Effector memory CD4-positive, alpha-beta T cell (primary cell): Measurements from ENCODE around the gene COL17A1.

Experiments used
- DNase-seq, 3 donors: peaks; one replicate each; pipeline ENCODE4 v3.0.0-alpha.2; 2020
- H3K27ac ChIP-seq: 2 replicates; pipeline ENCODE4 v1.7.0; 2013; ENCODE audit warnings: mild to moderate bottlenecking, low read length, moderate library complexity; ENCODE audit not compliant: insufficient read depth, poor library complexity, severe bottlenecking
- H3K27me3 ChIP-seq: replicated peaks from 2 replicates; pipeline ENCODE4 v1.7.0; 2013; ENCODE audit warnings: mild to moderate bottlenecking, low read length; ENCODE audit not compliant: insufficient read depth, control insufficient read depth, poor library complexity, severe bottlenecking
- H3K36me3 ChIP-seq: 2 replicates; pipeline ENCODE4 v1.7.0; 2013; ENCODE audit warnings: mild to moderate bottlenecking, low read length, moderate library complexity; ENCODE audit not compliant: control insufficient read depth, insufficient read depth
- H3K4me1 ChIP-seq: 2 replicates; pipeline ENCODE4 v1.7.0; 2013; ENCODE audit warnings: low read length, mild to moderate bottlenecking; ENCODE audit not compliant: control insufficient read depth, insufficient read depth, poor library complexity, severe bottlenecking
- H3K4me3 ChIP-seq: 2 replicates; pipeline ENCODE4 v1.7.0; 2013; ENCODE audit warnings: low read length, low read depth, mild to moderate bottlenecking; ENCODE audit not compliant: insufficient read depth, poor library complexity, severe bottlenecking
- H3K9me3 ChIP-seq: 2 replicates; pipeline ENCODE4 v1.7.0; 2013; ENCODE audit warnings: mild to moderate bottlenecking, low read length, moderate library complexity; ENCODE audit not compliant: control insufficient read depth

The COL17A1 gene

GRCh38 chr10:104005172-104005863 lies 80.4 kb downstream of the COL17A1 start:
- Histone ChIP-seq H3K4me3 (no peak overlapping the region), H3K36me3 (peaks cover 29% of the 10 kb centered on the region), H3K4me1 (no peaks in the 10 kb centered on the region), H3K27ac (no peak overlapping the region), H3K9me3 (no peaks in the 10 kb centered on the region), H3K27me3 (no peaks in the 10 kb centered on the region)
- DNase-seq, result no peak

GRCh38 chr10:104002911-104003310 lies 82.8 kb downstream of the COL17A1 start:
- peaks cover 39% of the 10 kb centered on the region for H3K36me3 ChIP-seq
- H3K9me3 ChIP-seq, result no peaks in the 10 kb centered on the region
- H3K4me3 ChIP-seq, result no peak overlapping the region
- H3K4me1 ChIP-seq, result no peaks in the 10 kb centered on the region
- H3K27me3 ChIP-seq, result no peaks in the 10 kb centered on the region
- no peak overlapping the region for H3K27ac ChIP-seq
- DNase-seq, result no peak

- H3K4me1 ChIP-seq, result no peaks in the 10 kb centered on the region
- H3K9me3 ChIP-seq, result no peaks in the 10 kb centered on the region
- peaks cover 39% of the 10 kb centered on the region for H3K36me3 ChIP-seq
- no peaks in the 10 kb centered on the region for H3K27me3 ChIP-seq
- no peak for DNase-seq
- no peak overlapping the region for H3K27ac ChIP-seq
- H3K4me3 ChIP-seq, result no peak overlapping the region
These were observed 86.9 kb downstream of the COL17A1 start for GRCh38 chr10:103998805-103999204.

- Histone ChIP-seq H3K4me1 (no peaks in the 10 kb centered on the region), H3K4me3 (no peak overlapping the region), H3K27me3 (no peaks in the 10 kb centered on the region), H3K36me3 (peaks cover 30% of the 10 kb centered on the region), H3K27ac (no peak overlapping the region), H3K9me3 (no peaks in the 10 kb centered on the region)
- DNase-seq, result no peak
These were observed 90.5 kb downstream of the COL17A1 start for GRCh38 chr10:103995134-103995533.

- Histone ChIP-seq H3K4me1 (peaks cover under 1% of the 10 kb centered on the region), H3K9me3 (no peaks in the 10 kb centered on the region), H3K27me3 (no peaks in the 10 kb centered on the region), H3K4me3 (no peak overlapping the region), H3K27ac (no peak overlapping the region), H3K36me3 (peaks cover 10% of the 10 kb centered on the region)
- DNase-seq, result no peak
These were observed 94.1 kb downstream of the COL17A1 start for GRCh38 chr10:103991393-103992128.

GRCh38 chr10:103990531-103990930 lies 95.1 kb downstream of the COL17A1 start:
- Histone ChIP-seq H3K4me1 (peaks cover 5% of the 10 kb centered on the region), H3K27ac (no peak overlapping the region), H3K9me3 (no peaks in the 10 kb centered on the region), H3K4me3 (no peak overlapping the region), H3K27me3 (no peaks in the 10 kb centered on the region), H3K36me3 (peaks cover 6% of the 10 kb centered on the region)
- DNase-seq, result no peak

GRCh38 chr10:103990121-103990520 lies 95.6 kb downstream of the COL17A1 start:
- no peaks in the 10 kb centered on the region for H3K9me3 ChIP-seq
- no peak for DNase-seq
- no peak overlapping the region for H3K27ac ChIP-seq
- H3K4me1 ChIP-seq, result peaks cover 5% of the 10 kb centered on the region
- H3K36me3 ChIP-seq, result peaks cover 5% of the 10 kb centered on the region
- H3K27me3 ChIP-seq, result no peaks in the 10 kb centered on the region
- no peak overlapping the region for H3K4me3 ChIP-seq

GRCh38 chr10:103986360-103986759 lies 99.3 kb downstream of the COL17A1 start:
- Histone ChIP-seq H3K4me3 (no peak overlapping the region), H3K27ac (no peak overlapping the region), H3K27me3 (no peaks in the 10 kb centered on the region), H3K9me3 (no peaks in the 10 kb centered on the region), H3K36me3 (no peaks in the 10 kb centered on the region), H3K4me1 (peaks cover 20% of the 10 kb centered on the region)
- peak in 2 of 3 donors; percentile 27 to 68 for DNase-seq

- no peak overlapping the region for H3K27ac ChIP-seq
- no peaks in the 10 kb centered on the region for H3K9me3 ChIP-seq
- H3K27me3 ChIP-seq, result no peaks in the 10 kb centered on the region
- H3K4me1 ChIP-seq, result peaks cover 20% of the 10 kb centered on the region
- H3K4me3 ChIP-seq, result no peak overlapping the region
- DNase-seq, result no peak
- no peaks in the 10 kb centered on the region for H3K36me3 ChIP-seq
These were observed 100.0 kb downstream of the COL17A1 start for GRCh38 chr10:103985726-103986125.

- Histone ChIP-seq H3K4me1 (peaks cover 20% of the 10 kb centered on the region), H3K9me3 (no peaks in the 10 kb centered on the region), H3K27me3 (no peaks in the 10 kb centered on the region), H3K4me3 (peak overlapping the region; percentile 9), H3K36me3 (no peaks in the 10 kb centered on the region), H3K27ac (peak overlapping the region; percentile 24)
- no peak for DNase-seq
These were observed 102.2 kb downstream of the COL17A1 start for GRCh38 chr10:103983367-103983911.
